Left renal pelvis (tissue), 4 donors: ENCODE measurements around the gene CELA2B. TPM values are rescaled to one million over a fixed set of nuclear protein-coding genes. Genes with fewer than 3 reads are reported as not detected.
"Not testable (repeated sequence)": the region's sequence is repeated elsewhere in the genome, so short reads cannot be mapped to it uniquely, and the experiment has no call there.

ENCODE experiments used
- DNase-seq, 4 donors: peaks; one replicate each; pipeline ENCODE4 v3.0.0-alpha.2; 2013; ENCODE audit warnings: low read depth in 4 of 4, low spot score in 3 of 4
- polyA plus RNA-seq, 4 donors: library from polyadenylated mRNA; unstranded; fragments of 120-200 nt; gene quantifications; one replicate each; pipeline ENCODE4 v1.2.1, GENCODE V29; 2013; ENCODE audit not compliant: insufficient read length in 4 of 4

Gene CELA2B
- polyA plus RNA-seq, 4 donors = 0.41 to 1.0 (median 0.79) TPM; not detected in 1

GRCh38 chr1:15444468-15445389, 31.2 kb upstream of the CELA2B start:
- DNase-seq = no peak

GRCh38 chr1:15445390-15446122, 30.3 kb upstream of the CELA2B start:
- DNase-seq = no peak

GRCh38 chr1:15446212-15446611, 29.7 kb upstream of the CELA2B start:
- DNase-seq = no peak

GRCh38 chr1:15448877-15449462, 26.9 kb upstream of the CELA2B start:
- no peak for DNase-seq

GRCh38 chr1:15449567-15449966, 26.3 kb upstream of the CELA2B start:
- DNase-seq = no peak

GRCh38 chr1:15451014-15451722, 24.7 kb upstream of the CELA2B start:
- no peak for DNase-seq

- DNase-seq = no peak
Measured at GRCh38 chr1:15452216-15452615, 23.7 kb upstream of the CELA2B start.

- no peak for DNase-seq
Measured at GRCh38 chr1:15452866-15453571, 22.9 kb upstream of the CELA2B start.

- no peak for DNase-seq
Measured at GRCh38 chr1:15453734-15454133, 22.2 kb upstream of the CELA2B start.

GRCh38 chr1:15454256-15454655, 21.6 kb upstream of the CELA2B start:
- DNase-seq = no peak

GRCh38 chr1:15455522-15455921, 20.4 kb upstream of the CELA2B start:
- DNase-seq = no peak

- DNase-seq = no peak
Measured at GRCh38 chr1:15456313-15456954, 19.5 kb upstream of the CELA2B start, which contains the start of gene CELA2A. CELA2A (plus strand) TSS chr1:15456732; CDS start chr1:15456754, 22 bp downstream.

GRCh38 chr1:15457585-15457984, 18.3 kb upstream of the CELA2B start:
- no peak for DNase-seq

- not testable (repeated sequence) for DNase-seq
Measured at GRCh38 chr1:15458388-15458787, 17.5 kb upstream of the CELA2B start.

GRCh38 chr1:15459771-15460707, 15.9 kb upstream of the CELA2B start:
- no peak for DNase-seq

GRCh38 chr1:15460708-15461095, 15.2 kb upstream of the CELA2B start:
- DNase-seq = no peak

- not testable (repeated sequence) for DNase-seq
Measured at GRCh38 chr1:15463064-15463800, 12.7 kb upstream of the CELA2B start.

GRCh38 chr1:15463926-15464322, 12.0 kb upstream of the CELA2B start:
- DNase-seq = not testable (repeated sequence)
